CD14-positive monocyte (primary cell): ENCODE measurements around the gene GRWD1. TPM values are rescaled to one million over a fixed set of nuclear protein-coding genes. Genes with fewer than 3 reads are reported as not detected.

Experiments
- DNase-seq, 3 donors: peaks; one replicate each; pipeline ENCODE4 v3.0.0-alpha.2; 2011 to 2022
- H2AFZ ChIP-seq: 2 replicates; pipeline ENCODE4 v1.6.0; 2012; ENCODE audit warnings: mild to moderate bottlenecking, low read depth, low read length, inconsistent platforms; ENCODE audit not compliant: insufficient read depth, poor library complexity, severe bottlenecking
- H3K27ac ChIP-seq, 2 donors: 1 replicate in 1 of 2; 2 replicates in 1 of 2; pipeline ENCODE4 v1.5.1; 2012 to 2013; ENCODE audit warnings: low read length in 2 of 2, control low read depth in 1 of 2, inconsistent platforms in 1 of 2, low read depth in 1 of 2, mild to moderate bottlenecking in 1 of 2
- H3K27me3 ChIP-seq, 2 donors: one replicate each; pipeline versions ENCODE4 v1.6.0 to v1.6.1; 2011 to 2013; ENCODE audit warnings: low read length in 2 of 2; ENCODE audit not compliant: control insufficient read depth in 2 of 2, insufficient read depth in 2 of 2
- H3K36me3 ChIP-seq, 2 donors: replicated peaks in 1 of 2; 1 replicate in 1 of 2; 2 replicates in 1 of 2; pipeline versions ENCODE4 v1.5.1 to v1.6.1; 2012 to 2013; ENCODE audit warnings: low read length in 2 of 2, control low read depth in 1 of 2, inconsistent platforms in 1 of 2, mild to moderate bottlenecking in 1 of 2; ENCODE audit not compliant: insufficient read depth in 2 of 2, control insufficient read depth in 1 of 2
- H3K4me1 ChIP-seq, 2 donors: 1 replicate in 1 of 2; 2 replicates in 1 of 2; pipeline versions ENCODE4 v1.5.1 to v1.6.1; 2012 to 2013; ENCODE audit warnings: low read length in 2 of 2, control low read depth in 1 of 2, inconsistent platforms in 1 of 2, mild to moderate bottlenecking in 1 of 2, moderate library complexity in 1 of 2; ENCODE audit not compliant: insufficient read depth in 2 of 2, control insufficient read depth in 1 of 2
- H3K4me2 ChIP-seq: replicated peaks from 2 replicates; pipeline ENCODE3; 2012; ENCODE audit warnings: low read length, moderate library complexity, mild to moderate bottlenecking; ENCODE audit not compliant: poor library complexity, severe bottlenecking; ENCODE audit errors: extremely low read depth
- H3K4me3 ChIP-seq, 3 experiments: fragments of 200-600 bp in 1 of 3; sonication (generic) in 1 of 3; replicated peaks in 1 of 3; 1 replicate in 2 of 3; 2 replicates in 1 of 3; pipeline ENCODE4 v1.5.1; 2011 to 2013; ENCODE audit warnings: low read length in 3 of 3, mild to moderate bottlenecking in 3 of 3, control low read depth in 2 of 3, low read depth in 2 of 3, inconsistent platforms in 1 of 3, moderate library complexity in 1 of 3
- H3K79me2 ChIP-seq: 2 replicates; pipeline ENCODE4 v1.6.0; 2012; ENCODE audit warnings: mild to moderate bottlenecking, control low read depth, inconsistent platforms, low read length, moderate library complexity; ENCODE audit not compliant: insufficient read depth
- H3K9ac ChIP-seq: 2 replicates; pipeline ENCODE4 v1.6.0; 2017; ENCODE audit warnings: low read length, mild to moderate bottlenecking; ENCODE audit not compliant: insufficient read depth, poor library complexity, severe bottlenecking
- H3K9me3 ChIP-seq, 2 donors: replicated peaks in 1 of 2; 1 replicate in 1 of 2; 2 replicates in 1 of 2; pipeline versions ENCODE4 v1.5.1 to v1.6.1; 2012 to 2013; ENCODE audit warnings: low read length in 2 of 2, control low read depth in 1 of 2; ENCODE audit not compliant: control insufficient read depth in 1 of 2, insufficient read depth in 1 of 2
- H4K20me1 ChIP-seq: 2 replicates; pipeline ENCODE4 v1.6.0; 2012; ENCODE audit warnings: mild to moderate bottlenecking, low read length, control low read depth, moderate library complexity; ENCODE audit not compliant: insufficient read depth
- H3K27ac Mint-ChIP-seq, 7 donors: one replicate each; pipeline ENCODE4 v1.8.0; 2020; ENCODE audit warnings: mild to moderate bottlenecking in 7 of 7, mixed read lengths in 7 of 7, moderate library complexity in 6 of 7, inconsistent platforms in 2 of 7
- H3K27me3 Mint-ChIP-seq, 3 donors: one replicate each; pipeline ENCODE4 v1.8.0; 2021 to 2022; ENCODE audit warnings: low read depth in 3 of 3, mild to moderate bottlenecking in 3 of 3, mixed read lengths in 3 of 3, moderate library complexity in 3 of 3, inconsistent platforms in 1 of 3
- H3K36me3 Mint-ChIP-seq, 2 donors: one replicate each; pipeline ENCODE4 v1.8.0; 2020; ENCODE audit warnings: mixed read lengths in 2 of 2, inconsistent platforms in 1 of 2, mild to moderate bottlenecking in 1 of 2
- H3K4me1 Mint-ChIP-seq: one replicate; pipeline ENCODE4 v1.8.0; 2020; ENCODE audit warnings: mild to moderate bottlenecking, mixed read lengths
- H3K4me3 Mint-ChIP-seq, 2 donors: one replicate each; pipeline ENCODE4 v1.8.0; 2020; ENCODE audit warnings: mild to moderate bottlenecking in 2 of 2, mixed read lengths in 2 of 2, moderate library complexity in 1 of 2
- H3K9me3 Mint-ChIP-seq, 7 donors: one replicate each; pipeline ENCODE4 v1.8.0; 2020 to 2022; ENCODE audit warnings: mixed read lengths in 7 of 7, mild to moderate bottlenecking in 6 of 7, moderate library complexity in 6 of 7, inconsistent platforms in 2 of 7
- WGBS: methylation state at CpG from one replicate; pipeline ENCODE4 v1.1.5; 2013; ENCODE audit warnings: missing lambda C conversion rate; ENCODE audit not compliant: insufficient coverage; 5-methylcytosine and 5-hydroxymethylcytosine counted together
- intact Hi-C, 2 donors: fragments of 100-400 bp; cut with micrococcal nuclease; formaldehyde crosslinking; loops; one replicate each; pipeline versions ENCODE4 v1.15.0 to v1.15.1; 2023
- polyA plus RNA-seq, 3 donors: library from polyadenylated mRNA; depleted of rRNA in 1 of 3; unstranded in 2 of 3; stranded (reverse) in 1 of 3; fragments of 300-500 nt in 2 of 3; fragments of >200 nt in 1 of 3; fragmentation: Illumina TruSeq in 2 of 3; gene quantifications; 1 replicate in 2 of 3; 2 replicates in 1 of 3; pipeline ENCODE4 v1.2.3, GENCODE V29; 2012 to 2021
- TF ChIP-seq, protein P1 (sequence below): fragments of 200-600 bp; IDR thresholded peaks from one replicate; pipeline ENCODE4 v1.8.0; 2022; ENCODE audit warnings: antibody characterized with exemption, mild to moderate bottlenecking

GRWD1 gene
- polyA plus RNA-seq, 3 donors: 3.7 to 13.9 (median 10.0) TPM

- H3K9ac ChIP-seq: no peak overlapping the region
- Mint-ChIP-seq H3K4me1 (peaks cover 23% of the 10 kb centered on the region), H3K4me3 (peak overlapping the region in 1 of 2 donors; percentile 86), H3K27ac (no peak overlapping the region), H3K27me3 (peaks cover 32 to 42% (median 37%) of the 10 kb centered on the region in 3 donors), H3K9me3 (peaks cover 0 to 17% (median 13%) of the 10 kb centered on the region in 7 donors), H3K36me3 (peaks cover 19 to 20% of the 10 kb centered on the region in 2 donors)
- intact Hi-C loops: loop anchor here in 1 of 2 donors (10.0 kb wide), 1 partner anchor 48 kb away; the partner anchor contains the start of genes GRIN2D and KDELR1
- peaks cover 6% of the 10 kb centered on the region for H3K79me2 ChIP-seq
- H3K4me3 ChIP-seq: no peak overlapping the region
- H3K36me3 ChIP-seq: peaks cover 0 to 2% of the 10 kb centered on the region in 2 donors
- H4K20me1 ChIP-seq: no peaks in the 10 kb centered on the region
- H3K4me1 ChIP-seq: peaks cover 25 to 32% of the 10 kb centered on the region in 2 donors
- WGBS: 38% methylated on average over 86 of the region's 94 CpGs
- H3K4me2 ChIP-seq: no peak overlapping the region
- H2AFZ ChIP-seq: no peak overlapping the region
- H3K9me3 ChIP-seq: peaks cover 0 to 20% of the 10 kb centered on the region in 2 donors
- no peak overlapping the region for H3K27ac ChIP-seq
- DNase-seq: no peak
- H3K27me3 ChIP-seq: peaks cover 28 to 31% of the 10 kb centered on the region in 2 donors
- TF ChIP-seq, protein P1, sequence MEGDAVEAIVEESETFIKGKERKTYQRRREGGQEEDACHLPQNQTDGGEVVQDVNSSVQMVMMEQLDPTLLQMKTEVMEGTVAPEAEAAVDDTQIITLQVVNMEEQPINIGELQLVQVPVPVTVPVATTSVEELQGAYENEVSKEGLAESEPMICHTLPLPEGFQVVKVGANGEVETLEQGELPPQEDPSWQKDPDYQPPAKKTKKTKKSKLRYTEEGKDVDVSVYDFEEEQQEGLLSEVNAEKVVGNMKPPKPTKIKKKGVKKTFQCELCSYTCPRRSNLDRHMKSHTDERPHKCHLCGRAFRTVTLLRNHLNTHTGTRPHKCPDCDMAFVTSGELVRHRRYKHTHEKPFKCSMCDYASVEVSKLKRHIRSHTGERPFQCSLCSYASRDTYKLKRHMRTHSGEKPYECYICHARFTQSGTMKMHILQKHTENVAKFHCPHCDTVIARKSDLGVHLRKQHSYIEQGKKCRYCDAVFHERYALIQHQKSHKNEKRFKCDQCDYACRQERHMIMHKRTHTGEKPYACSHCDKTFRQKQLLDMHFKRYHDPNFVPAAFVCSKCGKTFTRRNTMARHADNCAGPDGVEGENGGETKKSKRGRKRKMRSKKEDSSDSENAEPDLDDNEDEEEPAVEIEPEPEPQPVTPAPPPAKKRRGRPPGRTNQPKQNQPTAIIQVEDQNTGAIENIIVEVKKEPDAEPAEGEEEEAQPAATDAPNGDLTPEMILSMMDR: no peak
These were observed 3.4 kb upstream of the GRWD1 start for GRCh38 chr19:48442116-48443035.

DNA sequence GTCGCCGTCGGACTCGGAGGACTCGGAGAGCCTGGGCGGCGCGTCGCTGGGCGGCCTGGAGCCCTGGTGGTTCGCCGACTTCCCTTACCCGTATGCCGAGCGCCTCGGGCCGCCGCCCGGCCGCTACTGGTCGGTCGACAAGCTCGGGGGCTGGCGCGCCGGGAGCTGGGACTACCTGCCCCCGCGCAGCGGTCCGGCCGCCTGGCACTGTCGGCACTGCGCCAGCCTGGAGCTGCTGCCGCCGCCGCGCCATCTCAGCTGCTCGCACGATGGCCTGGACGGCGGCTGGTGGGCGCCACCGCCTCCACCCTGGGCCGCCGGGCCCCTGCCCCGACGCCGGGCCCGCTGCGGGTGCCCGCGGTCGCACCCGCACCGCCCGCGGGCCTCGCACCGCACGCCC, 2.5 kb upstream of the GRWD1 start:
- H3K9me3 Mint-ChIP-seq: peaks cover 0 to 17% (median 13%) of the 10 kb centered on the region in 7 donors
- peaks cover 30 to 39% (median 36%) of the 10 kb centered on the region in 3 donors for H3K27me3 Mint-ChIP-seq
- H2AFZ ChIP-seq: no peak overlapping the region
- H3K9me3 ChIP-seq: peaks cover 0 to 20% of the 10 kb centered on the region in 2 donors
- peaks cover 25 to 32% of the 10 kb centered on the region in 2 donors for H3K4me1 ChIP-seq
- TF ChIP-seq, protein P1: no peak
- peak; percentile 12 to 27 (median 16) for DNase-seq
- H3K4me3 ChIP-seq: no peak overlapping the region
- WGBS: 2% methylated on average over 59 of the region's 60 CpGs
- no peak overlapping the region for H3K4me3 Mint-ChIP-seq
- H3K4me2 ChIP-seq: no peak overlapping the region
- intact Hi-C loops: loop anchor here in 1 of 2 donors (10.0 kb wide), 1 partner anchor 48 kb away; the partner anchor contains the start of genes GRIN2D and KDELR1
- no peaks in the 10 kb centered on the region for H4K20me1 ChIP-seq
- H3K4me1 Mint-ChIP-seq: peaks cover 23% of the 10 kb centered on the region
- peaks cover 6% of the 10 kb centered on the region for H3K79me2 ChIP-seq
- H3K27ac ChIP-seq: no peak overlapping the region
- H3K36me3 Mint-ChIP-seq: peaks cover 28% of the 10 kb centered on the region in 2 donors
- H3K27ac Mint-ChIP-seq: no peak overlapping the region
- H3K27me3 ChIP-seq: peaks cover 28 to 31% of the 10 kb centered on the region in 2 donors
- H3K9ac ChIP-seq: no peak overlapping the region
- H3K36me3 ChIP-seq: peaks cover 5 to 11% of the 10 kb centered on the region in 2 donors
